SH-SY5Y (cell line): ENCODE measurements around the gene CREB1.

Experiments used
- GATA2 ChIP-seq: IDR thresholded peaks from 2 replicates; pipeline ENCODE4 v1.6.1; 2011; ENCODE audit warnings: mild to moderate bottlenecking, low read depth, low read length
- GATA3 ChIP-seq: IDR thresholded peaks from 2 replicates; pipeline ENCODE4 v1.6.1; 2011; ENCODE audit warnings: low read depth, mild to moderate bottlenecking, low read length, moderate library complexity

DNA sequence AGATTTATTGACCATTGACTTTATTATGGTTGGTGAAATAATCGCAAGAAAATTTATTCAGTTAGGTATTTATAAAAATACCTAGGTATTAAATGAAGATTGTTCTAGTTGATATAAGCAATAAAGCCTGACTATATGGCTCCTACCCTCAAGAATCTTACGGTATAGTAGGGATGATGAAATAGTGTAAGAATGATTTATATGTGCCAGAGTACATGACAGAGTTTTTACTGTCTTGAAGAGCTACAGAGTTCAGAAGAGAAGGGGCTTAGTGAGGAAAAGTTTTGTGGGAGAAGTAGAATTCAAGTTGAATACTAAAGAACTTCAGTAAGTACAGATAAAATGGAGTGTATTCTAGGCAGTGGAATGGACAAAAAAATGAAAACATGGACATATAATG is 9.7 kb downstream of the CREB1 start:
- TF ChIP-seq GATA3 (no peak), GATA2 (no peak)
